Breast epithelium (tissue), 3 donors: ENCODE measurements around the gene NEUROD2.

Source experiments
- CTCF ChIP-seq, 3 donors: fragments of 450-650 bp; IDR thresholded peaks; one replicate each; pipeline ENCODE4 v1.5.1; 2016 to 2017; ENCODE audit warnings: antibody characterized with exemption in 3 of 3, mild to moderate bottlenecking in 3 of 3, moderate library complexity in 3 of 3
- POLR2A ChIP-seq: fragments of 450-650 bp; IDR thresholded peaks from one replicate; pipeline ENCODE4 v1.6.1; 2016; ENCODE audit warnings: antibody characterized with exemption, mild to moderate bottlenecking, moderate library complexity
- POLR2AphosphoS5 ChIP-seq, 3 donors: sonication (generic); formaldehyde crosslinking; IDR thresholded peaks; one replicate each; pipeline ENCODE4 v1.6.1; 2017; ENCODE audit warnings: antibody characterized with exemption in 3 of 3

- TF ChIP-seq POLR2AphosphoS5 (IDR thresholded peaks at IDR 0.05) (no peak), CTCF (IDR thresholded peaks at IDR 0.05) (no peak), POLR2A (no peak)
Observed at GRCh38 chr17:39581759-39582085, 26.0 kb downstream of the NEUROD2 start.
